Left hindlimb (tissue), 1 donor: ENCODE results near the gene CREBBP.

ENCODE experiments used
- DNase-seq: peaks from one replicate; pipeline ENCODE4 v3.0.0-alpha.2; 2018

CREBBP gene

GRCh38 chr16:3854750-3855541 is 25.6 kb downstream of the CREBBP start:
- DNase-seq, result no peak

GRCh38 chr16:3850544-3850899 is 30.0 kb downstream of the CREBBP start:
- no peak for DNase-seq

DNA sequence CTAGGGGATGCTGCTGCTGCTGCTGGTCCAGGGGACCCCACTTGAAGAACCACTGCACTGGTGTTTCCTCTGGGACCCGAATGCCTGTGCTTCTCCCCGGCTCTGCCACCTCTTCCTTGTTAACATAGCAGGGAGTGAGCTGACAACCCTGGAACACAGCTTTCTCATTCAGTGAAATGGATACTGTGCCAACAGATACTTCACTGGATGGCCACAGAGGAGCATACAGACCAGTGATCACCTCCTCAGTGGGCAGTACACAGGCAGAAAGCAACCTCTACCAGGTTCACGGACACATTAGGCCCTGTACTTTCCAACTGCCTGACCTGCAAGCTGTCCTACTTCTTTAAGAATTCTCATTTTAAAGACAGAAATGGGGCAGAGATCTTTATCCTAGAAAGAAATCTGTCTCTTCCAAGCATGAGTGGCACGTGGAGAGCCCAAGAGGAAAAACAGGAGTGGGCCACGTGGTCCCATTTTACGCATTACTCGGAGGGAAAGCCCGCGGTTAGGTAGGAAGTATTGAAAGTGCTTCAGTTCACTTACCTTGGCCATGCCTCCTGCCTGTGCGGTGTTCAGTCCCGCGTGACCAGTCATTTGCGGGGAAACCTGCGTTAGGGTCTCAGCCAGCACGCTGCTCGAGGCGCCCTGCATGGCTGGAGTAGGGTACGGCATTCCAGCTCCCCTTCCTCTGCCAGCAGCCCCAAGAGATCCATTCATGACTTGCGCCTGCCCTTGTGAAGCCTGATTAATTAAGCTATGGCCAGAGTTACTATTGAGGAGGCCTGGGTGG is 30.6 kb downstream of the CREBBP start:
- DNase-seq, result no peak

DNA sequence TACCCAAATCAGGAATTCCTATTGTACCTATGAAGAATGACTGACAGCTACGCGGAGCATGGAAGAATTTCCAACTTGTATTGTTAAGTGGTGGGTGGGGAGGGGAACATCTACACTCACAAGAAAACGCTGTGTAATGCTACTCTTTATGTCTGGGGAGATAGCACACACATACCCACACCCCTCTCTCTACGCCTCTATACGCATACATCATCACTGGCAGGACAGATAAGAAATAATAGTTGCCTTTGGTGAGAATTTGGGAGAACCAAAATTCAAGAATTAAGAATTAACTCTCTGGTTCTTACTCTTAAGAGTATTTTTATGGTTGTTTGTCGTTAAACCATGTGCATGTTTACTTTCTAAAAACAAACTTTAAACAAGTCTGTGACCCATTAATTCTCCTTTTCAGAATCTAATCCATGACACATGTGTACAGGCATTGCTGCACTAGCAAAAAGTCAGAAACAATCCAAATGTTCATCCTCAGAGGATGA is 33.9 kb downstream of the CREBBP start:
- no peak for DNase-seq

DNA sequence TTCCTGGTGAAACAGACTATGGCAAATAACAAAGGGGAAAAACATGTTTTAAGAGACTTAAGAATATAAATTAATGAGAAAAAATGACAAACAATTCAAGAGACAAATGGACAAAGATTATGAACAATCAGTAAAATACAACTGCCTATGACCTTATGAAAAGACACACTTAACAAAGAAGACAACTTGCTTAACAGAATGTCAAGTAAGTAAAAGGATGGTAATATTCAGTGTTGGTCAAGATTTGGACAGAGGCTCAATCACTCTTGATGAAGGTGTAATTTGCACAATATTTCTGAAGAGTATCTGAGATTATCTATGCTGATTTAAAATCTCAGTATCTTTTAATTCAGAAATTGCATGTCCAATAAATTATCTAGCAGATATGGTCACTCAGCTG is 34.4 kb downstream of the CREBBP start:
- DNase-seq, result no peak

DNA sequence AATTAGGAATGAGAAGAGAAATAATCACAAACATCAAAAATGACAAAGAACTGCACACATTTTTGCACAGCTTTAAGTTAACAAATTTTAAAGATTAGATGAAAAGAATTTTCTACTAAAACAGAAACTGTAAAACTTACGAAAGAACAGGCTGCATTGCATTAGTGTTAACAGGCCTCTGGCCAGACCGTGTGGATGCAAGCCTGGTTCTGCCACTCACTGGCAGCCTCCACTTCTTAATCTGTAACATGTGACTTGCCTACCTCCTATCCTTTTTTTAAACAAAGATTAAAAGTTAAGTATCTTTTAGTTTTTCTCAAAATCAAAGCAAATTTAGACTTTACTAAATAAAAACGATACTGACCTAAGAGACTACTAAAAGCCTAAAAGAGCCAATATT is 37.5 kb downstream of the CREBBP start:
- no peak for DNase-seq

GRCh38 chr16:3841729-3842508 is 38.6 kb downstream of the CREBBP start:
- DNase-seq, result no peak

DNA sequence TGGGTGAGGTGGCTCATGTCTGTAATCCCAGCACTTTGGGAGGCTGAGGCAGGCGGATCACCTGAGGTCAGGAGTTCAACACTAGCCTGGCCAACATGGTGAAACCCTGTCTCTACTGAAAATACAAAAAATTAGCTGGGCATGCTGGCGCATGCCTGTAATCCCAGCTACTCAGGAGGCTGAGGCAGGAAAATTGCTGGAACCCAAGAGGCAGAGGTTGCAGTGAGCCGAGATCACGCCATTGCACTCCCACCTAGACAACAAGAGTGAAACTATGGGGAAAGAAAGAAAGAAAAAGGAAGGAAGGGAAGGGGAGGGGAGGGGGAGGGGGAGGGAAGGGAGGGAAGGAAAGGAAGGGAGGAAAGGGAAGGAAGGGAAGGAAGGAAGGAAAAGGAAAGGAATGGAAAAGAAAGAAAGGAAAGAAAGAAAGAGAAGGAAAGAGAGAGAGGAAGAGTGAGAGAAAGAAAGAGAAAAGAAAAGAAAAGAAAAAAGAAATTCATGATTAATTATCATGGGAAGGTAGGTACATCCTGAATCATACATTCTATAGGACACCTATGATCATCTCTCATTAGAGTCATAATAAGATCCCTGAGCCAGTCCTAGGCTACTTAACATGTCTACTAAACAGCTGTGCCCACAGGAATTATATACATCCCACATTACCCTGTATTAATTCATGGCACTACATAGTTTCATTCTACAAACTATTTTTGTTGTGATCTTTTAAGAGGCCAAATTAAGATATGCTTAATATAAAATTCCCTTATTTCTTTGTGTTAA is 40.9 kb downstream of the CREBBP start:
- no peak for DNase-seq

GRCh38 chr16:3838600-3839401 is 41.7 kb downstream of the CREBBP start:
- DNase-seq, result no peak

DNA sequence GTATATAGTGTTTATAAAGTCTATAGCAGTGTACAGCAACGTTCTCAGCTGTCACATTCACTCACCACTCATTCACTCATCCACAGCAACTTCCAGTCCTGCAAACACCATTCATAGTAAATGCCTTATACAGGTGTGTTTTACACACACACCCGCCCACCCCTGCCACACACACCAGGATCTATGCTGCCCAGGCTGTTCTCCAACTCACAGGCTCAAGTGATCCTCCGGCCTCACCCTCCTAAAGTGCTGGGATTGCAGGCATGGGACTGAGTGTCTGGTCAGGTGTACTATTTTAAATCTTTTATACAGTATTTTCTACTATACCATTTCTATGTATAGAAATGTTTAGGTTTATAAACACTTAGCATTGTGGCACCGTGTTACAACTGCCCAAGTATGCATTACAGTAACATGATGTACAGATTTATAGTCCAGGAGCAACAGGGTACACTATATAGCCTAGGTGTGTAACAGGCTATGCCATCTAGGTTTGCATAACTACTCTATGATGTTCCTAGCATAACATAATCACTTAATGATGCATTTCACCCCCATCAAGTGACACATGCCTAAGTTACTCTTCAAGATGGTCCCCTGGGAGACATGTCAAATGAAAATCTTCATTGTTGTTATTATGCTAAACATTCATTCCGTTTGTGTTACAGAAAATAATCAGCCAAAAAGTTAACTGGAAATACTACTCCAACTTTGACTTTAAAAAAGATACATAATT is 42.5 kb downstream of the CREBBP start:
- DNase-seq, result no peak

DNA sequence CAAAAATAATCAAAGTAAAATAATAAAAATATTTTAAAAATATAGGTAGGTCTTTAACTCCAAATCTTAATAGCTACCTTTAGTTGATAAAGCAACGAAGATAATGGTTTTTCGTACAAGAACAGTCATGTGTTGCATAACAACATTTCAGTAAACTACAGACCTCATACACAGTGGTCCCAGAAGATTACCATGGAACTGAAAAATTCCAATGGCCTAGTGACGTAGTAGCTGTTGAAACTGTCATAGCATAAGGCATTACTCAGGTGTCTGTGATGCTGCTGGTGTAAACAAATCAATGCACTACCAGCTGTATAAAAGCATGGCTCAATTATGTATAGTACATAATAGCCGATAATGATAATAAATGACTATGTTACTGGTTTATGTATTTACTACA is 43.9 kb downstream of the CREBBP start:
- no peak for DNase-seq

GRCh38 chr16:3835089-3835602 is 45.4 kb downstream of the CREBBP start:
- DNase-seq, result no peak

GRCh38 chr16:3832668-3833067 is 47.8 kb downstream of the CREBBP start:
- DNase-seq, result no peak

GRCh38 chr16:3830625-3831254 is 49.8 kb downstream of the CREBBP start:
- DNase-seq, result no peak

- no peak for DNase-seq
Measured at GRCh38 chr16:3829631-3830536, 50.6 kb downstream of the CREBBP start.

GRCh38 chr16:3825940-3826339 is 54.6 kb downstream of the CREBBP start:
- no peak for DNase-seq

GRCh38 chr16:3825103-3825502 is 55.4 kb downstream of the CREBBP start:
- DNase-seq, result no peak

GRCh38 chr16:3824121-3824795 is 56.3 kb downstream of the CREBBP start:
- no peak for DNase-seq

DNA sequence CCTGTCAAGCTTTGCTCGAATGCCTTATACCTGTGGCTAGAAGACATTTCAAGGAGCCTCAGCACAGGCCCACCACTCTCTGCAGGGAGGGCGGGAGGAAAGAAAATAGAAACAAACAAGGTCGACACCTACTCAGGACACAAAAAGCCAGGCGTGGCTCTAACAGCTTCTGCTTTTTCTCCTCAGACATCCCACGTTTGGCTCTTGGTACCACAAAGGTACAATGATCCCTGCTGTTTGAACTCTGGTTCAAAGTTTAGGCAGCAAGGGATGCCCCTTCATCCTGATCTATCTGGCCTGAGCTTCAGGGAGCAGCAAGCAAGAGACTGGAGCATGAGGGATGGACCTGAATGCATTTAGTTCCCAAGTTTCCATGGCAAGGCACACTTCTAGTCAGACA is 57.1 kb downstream of the CREBBP start:
- no peak for DNase-seq
